GM12864 (cell line): ENCODE measurements around the gene COL6A3.

Source experiments
- DNase-seq: peaks from one replicate; pipeline ENCODE4 v3.0.0-alpha.2; 2011; ENCODE audit warnings: low read depth
- H3K4me3 ChIP-seq: 2 replicates; pipeline ENCODE4 v1.5.1; 2011; ENCODE audit warnings: mild to moderate bottlenecking, low read depth, low read length, control low read depth
- CTCF ChIP-seq: IDR thresholded peaks from 2 replicates; pipeline ENCODE4 v1.5.1; 2011; ENCODE audit warnings: low read depth, mild to moderate bottlenecking, moderate library complexity, low read length, control low read depth, inconsistent platforms; ENCODE audit errors: missing control alignments

Gene COL6A3

DNA sequence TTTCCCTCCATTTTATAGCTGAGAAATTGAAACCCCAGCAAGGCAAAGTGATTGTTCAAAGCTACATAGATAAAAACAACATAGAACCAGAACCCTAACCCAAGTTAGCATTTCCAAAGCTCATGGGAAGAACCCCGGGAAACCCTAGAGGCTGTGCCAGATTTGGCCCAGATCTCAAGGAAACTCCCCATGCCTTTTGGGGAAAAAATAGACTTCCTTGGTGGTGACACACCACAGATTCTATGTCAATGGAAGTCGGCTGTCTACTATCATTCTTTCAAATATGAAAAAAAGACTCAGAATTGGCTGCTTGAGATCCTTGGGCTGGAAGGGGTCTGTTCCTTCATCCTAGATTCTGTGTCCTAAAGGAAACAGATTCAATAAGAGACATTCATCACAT, 8.4 kb downstream of the COL6A3 start:
- H3K4me3 ChIP-seq: no peak overlapping the region
- TF ChIP-seq CTCF: no peak
- DNase-seq: no peak

DNA sequence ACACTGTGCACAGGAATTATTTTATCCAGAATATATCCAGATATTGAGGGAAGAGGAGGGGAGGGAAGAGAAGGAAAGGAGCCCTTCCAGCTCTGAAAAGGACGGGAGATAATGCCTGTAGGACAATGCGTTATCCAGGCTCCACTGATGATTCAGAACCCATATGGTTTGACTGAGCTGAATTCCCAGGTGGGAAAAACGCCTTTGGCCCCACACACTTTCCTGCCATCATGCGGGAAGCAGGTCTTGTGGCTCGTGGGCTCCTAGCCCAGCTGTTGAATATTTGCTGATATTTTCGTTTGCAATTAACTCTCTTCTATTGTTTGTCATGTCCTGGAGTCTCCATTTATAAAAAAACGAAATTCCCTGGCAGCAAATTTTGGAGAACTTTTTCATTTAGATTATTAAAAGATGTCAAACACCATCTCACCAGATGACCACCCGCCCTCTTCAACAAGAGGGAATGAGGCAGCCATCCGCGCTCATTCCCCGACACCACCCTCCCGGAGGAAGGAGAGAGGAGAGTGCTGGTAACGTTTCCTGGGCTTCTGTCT, 8.9 kb downstream of the COL6A3 start:
- TF ChIP-seq CTCF: no peak
- no peak overlapping the region for H3K4me3 ChIP-seq
- DNase-seq: no peak

- no peak for TF ChIP-seq CTCF
These were observed 9.6 kb downstream of the COL6A3 start for GRCh38 chr2:237404413-237404812.

GRCh38 chr2:237403024-237403882, 10.7 kb downstream of the COL6A3 start:
- TF ChIP-seq CTCF: no peak
- H3K4me3 ChIP-seq: no peak overlapping the region
- DNase-seq: no peak

More at GRCh38 chr2:237404413-237404812, 9.6 kb downstream of the COL6A3 start:
- DNase-seq: no peak
- no peak overlapping the region for H3K4me3 ChIP-seq

DNA sequence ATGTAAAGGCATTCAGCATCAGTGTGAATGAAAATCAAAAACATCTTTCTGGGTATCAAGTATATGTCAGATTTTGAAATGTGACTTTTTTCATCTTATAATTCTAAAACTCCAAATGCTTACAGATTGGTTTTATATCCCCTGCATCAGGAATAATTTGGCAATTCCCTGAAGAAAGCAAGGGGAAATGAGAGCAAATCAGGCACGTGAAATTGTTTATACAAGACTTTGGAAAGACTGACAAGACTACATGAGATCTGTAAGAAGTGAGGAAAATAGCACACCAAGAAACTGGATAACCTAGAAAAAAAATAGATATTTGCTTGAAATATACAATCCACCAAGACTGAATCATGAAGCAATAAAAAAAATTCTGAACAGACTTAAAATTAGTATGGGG, 13.8 kb downstream of the COL6A3 start:
- H3K4me3 ChIP-seq: no peak overlapping the region
- DNase-seq: no peak
- no peak for TF ChIP-seq CTCF

DNA sequence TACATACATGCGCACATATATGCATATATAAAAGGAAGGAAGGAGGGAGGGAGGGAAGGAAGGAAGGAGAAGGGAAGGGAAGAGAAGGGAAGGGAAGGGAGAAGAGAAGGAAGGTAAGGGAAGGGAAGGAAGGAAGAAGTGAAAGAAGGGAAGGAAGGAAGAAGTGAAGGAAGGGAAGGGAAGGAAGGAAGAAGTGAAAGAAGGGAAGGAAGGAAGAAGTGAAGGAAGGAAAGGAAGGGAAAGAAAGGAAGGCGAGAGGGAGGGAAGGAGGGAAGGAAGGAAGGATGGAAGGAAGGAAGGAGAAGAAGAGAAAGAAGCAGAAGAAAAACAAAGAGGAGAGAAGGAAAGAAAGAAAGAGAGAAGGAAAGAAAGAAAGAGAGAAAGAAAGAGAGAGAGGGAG, 16.9 kb downstream of the COL6A3 start:
- no peak for TF ChIP-seq CTCF
- H3K4me3 ChIP-seq: no peak overlapping the region
- DNase-seq: no peak
